NCI-H2081 (cell line): Measurements from ENCODE around the gene JAG2.
A peak's percentile ranks its signal among the peaks of the same experiment; 100 is the strongest.

Experiments used
- DNase-seq, 2 experiments: peaks; one replicate each; lab custom pipeline; 2025; lab: John Stamatoyannopoulos, UW

The JAG2 gene

DNA sequence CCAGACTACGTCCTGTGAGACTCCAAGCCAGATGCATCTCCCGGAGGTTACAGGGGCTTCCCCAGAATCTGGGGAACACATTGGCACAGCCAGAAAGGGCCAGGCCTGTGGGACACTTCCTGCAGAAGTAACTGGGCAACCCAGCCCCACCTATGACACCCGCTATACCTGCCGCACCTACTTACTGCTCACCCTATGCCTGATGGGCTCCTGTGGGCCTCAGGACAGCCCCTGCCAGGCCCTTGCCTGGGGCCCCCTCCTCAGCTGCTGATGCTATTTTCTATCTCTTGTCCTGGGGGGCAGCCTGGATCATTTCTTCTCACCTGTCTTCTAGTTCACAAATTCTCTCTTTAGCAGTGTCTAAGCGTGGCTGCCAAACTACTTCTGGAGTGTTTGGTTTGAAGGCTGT lies 28.7 kb downstream of the JAG2 start:
- no peak for DNase-seq

- no peak for DNase-seq
Measured at GRCh38 chr14:105139212-105139825, 29.3 kb downstream of the JAG2 start.

- no peak for DNase-seq
Measured at GRCh38 chr14:105138551-105139111, 29.9 kb downstream of the JAG2 start.

DNA sequence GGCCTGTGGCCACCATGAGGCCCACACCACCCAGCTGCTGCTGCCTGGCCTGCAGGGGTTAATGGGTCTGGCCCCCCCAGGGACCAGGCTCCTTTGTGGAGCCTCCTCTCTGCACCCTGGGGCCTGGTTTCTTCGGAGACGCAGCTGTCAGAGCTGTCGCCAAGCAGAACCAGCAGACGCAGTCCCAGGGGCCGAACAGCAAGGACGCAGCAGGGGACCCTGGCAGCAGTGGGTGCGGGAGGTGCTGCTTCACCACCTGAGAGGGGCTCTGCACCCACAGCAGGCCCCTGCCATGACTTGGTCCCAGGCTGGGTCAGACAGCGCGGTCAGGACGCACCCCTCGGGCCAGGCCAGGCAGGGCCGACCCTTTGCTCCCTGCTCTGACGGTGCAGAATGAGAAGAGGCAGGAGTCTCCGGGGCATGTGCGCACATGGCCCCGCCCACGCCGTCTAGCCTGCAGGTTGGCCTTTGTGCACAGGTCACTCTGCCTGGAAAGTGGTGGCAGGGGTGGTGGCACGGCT lies 30.5 kb downstream of the JAG2 start:
- DNase-seq: no peak

GRCh38 chr14:105137481-105138020 lies 31.0 kb downstream of the JAG2 start:
- no peak for DNase-seq

GRCh38 chr14:105136401-105137322 lies 31.9 kb downstream of the JAG2 start:
- DNase-seq: no peak

GRCh38 chr14:105135700-105136395 lies 32.7 kb downstream of the JAG2 start:
- no peak for DNase-seq

- DNase-seq: no peak
Measured at GRCh38 chr14:105132921-105133654, 35.5 kb downstream of the JAG2 start.

DNA sequence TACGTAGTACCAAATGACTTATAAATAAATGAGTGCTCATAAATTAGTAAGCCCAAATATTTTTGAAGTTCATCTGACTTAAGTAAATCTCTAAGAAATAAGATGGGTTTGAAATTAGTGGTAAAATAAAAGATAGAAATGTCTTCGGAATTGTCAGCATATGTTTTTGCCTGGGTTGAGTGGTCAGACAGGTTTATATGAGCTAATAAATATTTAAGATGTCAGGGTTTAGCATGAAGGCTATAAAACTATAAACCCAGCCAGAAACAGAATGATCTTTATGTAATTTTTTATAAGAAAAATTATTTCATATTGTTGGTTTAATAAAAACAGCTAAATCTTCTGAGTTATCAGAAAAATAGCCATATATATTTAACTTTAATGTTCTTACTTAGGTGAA lies 37.3 kb downstream of the JAG2 start:
- no peak for DNase-seq

GRCh38 chr14:105128059-105128458 lies 40.5 kb downstream of the JAG2 start:
- DNase-seq: no peak

- peak in 1 of 2 experiments; percentile 23 for DNase-seq
Measured at GRCh38 chr14:105126981-105127329, 41.6 kb downstream of the JAG2 start.

DNA sequence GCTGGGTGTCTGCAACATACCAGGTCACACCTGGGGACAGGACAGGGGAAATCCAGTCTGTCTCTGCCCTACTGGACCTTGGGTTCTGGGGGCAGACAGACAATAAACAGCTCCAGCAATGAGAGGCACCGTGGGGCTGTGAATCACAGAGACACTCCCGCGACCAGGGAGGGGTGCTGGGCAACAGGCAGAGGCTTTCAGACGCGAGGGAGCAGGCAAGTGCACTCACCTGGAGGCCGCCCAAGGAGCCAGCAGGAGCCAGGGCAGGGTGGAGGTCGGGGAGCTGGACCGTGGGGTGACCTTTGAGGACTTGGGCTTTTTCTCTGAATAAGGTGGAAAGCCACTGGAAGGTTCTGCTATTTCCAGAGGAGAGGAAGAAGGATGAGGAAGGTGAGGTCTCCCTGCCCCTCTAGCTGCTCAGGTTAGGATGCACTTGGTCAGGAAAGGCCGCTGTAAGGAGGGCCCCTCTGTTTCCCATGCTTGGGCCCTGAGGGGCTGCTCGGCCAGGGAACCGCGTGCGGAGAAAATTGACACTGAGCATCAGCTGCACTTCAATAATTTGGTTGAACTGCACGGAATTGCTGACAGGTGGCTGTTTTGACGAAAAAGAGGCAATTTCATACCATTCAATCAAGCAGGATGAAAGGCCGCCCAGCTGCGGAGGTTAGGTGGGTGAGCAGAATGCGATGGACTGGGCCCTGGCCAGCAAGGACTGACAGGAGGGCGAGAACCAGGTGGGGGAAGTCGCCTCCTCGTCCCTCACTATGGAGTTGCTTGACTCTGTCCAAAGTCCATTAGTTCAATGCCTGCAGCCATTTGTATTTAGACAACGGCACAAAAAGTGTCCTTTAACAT lies 42.2 kb downstream of the JAG2 start:
- DNase-seq: no peak

- no peak for DNase-seq
Measured at GRCh38 chr14:105124823-105125222, 43.8 kb downstream of the JAG2 start.

DNA sequence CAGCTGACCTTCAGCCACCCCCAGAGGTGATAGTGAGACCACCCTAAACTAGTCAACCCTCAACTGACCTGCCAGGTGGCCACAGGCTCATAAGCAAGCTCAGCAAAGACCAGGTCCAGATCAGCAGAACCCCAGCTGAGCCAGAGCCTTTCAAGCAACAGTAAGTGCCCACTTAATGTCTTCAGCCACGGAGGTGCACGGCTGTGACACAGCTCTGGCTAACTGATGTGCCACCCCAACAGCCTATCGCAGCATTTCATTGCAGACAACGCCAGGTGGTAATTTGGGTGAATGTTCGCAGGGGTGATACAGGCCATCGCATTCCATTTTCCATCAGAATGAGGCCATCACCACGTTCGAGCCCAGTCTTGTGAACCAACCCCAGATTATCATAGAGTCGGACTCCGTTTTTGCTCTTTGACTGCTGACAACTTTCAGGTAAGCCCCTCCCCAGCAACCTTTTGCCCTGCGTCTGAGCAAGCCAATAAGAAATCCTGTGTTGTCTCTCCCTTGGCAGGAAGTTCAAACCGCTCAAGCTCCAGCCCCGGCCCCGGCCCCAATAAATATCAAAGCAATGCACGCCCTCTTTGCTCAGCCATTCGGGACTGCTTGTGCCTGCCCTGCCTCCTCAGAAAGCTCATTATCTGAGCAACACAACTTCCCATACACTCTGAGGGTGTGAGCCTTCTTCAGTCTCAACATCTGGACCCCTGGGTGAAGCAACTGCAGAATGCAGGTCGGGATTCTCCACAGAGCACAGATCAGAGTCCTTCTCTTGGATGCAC lies 44.4 kb downstream of the JAG2 start:
- DNase-seq: no peak

GRCh38 chr14:105123064-105123665 lies 45.4 kb downstream of the JAG2 start:
- DNase-seq: no peak

GRCh38 chr14:105120056-105120455 lies 48.5 kb downstream of the JAG2 start:
- no peak for DNase-seq

GRCh38 chr14:105119408-105120025 lies 49.1 kb downstream of the JAG2 start:
- DNase-seq: no peak

DNA sequence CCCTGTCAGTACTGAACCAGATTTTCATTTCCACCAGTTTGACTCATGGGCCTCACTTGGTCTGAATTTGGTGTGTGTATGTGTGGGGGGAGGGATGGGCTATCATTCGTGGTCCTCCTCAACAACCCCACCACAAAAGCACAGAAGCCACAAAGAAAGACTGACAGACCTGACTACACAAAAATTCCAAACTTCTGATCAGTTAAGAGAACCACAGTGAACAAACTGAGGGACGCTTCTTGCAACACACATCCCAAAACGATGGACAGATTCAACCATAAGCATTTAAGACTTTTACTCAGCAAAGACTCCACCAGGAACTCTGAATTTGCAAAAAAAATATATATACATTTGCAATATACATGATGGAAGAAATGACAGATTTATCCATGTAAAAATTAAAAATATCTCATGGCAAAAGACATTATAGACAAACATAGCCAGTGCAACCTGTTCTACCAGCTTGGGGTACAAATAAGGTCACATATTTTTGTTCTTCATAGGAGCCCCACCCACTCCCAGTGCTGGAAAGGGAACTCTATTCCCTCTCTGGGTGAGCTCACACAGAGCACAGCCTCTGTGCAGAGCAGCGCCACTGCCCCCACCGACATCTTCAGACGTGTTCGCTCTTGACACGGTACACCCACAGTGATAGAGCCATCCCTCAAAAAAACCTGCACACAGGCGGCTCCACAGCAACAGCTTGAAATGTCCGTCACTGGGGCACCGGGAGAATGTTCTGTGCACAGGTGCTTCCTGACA lies 49.7 kb downstream of the JAG2 start:
- no peak for DNase-seq
